NCI-H2196 treated with DMSO at 0.1 percent for 48 hours (cell line): Measurements from ENCODE around the gene SPACA6.
"Not testable (repeated sequence)": the region's sequence is repeated elsewhere in the genome, so short reads cannot be mapped to it uniquely, and the experiment has no call there.

Experiments
- DNase-seq: peaks from one replicate; lab custom pipeline; 2025; ENCODE audit not compliant: unreplicated experiment; lab: John Stamatoyannopoulos, UW

Gene SPACA6, protein sequence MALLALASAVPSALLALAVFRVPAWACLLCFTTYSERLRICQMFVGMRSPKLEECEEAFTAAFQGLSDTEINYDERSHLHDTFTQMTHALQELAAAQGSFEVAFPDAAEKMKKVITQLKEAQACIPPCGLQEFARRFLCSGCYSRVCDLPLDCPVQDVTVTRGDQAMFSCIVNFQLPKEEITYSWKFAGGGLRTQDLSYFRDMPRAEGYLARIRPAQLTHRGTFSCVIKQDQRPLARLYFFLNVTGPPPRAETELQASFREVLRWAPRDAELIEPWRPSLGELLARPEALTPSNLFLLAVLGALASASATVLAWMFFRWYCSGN

DNA sequence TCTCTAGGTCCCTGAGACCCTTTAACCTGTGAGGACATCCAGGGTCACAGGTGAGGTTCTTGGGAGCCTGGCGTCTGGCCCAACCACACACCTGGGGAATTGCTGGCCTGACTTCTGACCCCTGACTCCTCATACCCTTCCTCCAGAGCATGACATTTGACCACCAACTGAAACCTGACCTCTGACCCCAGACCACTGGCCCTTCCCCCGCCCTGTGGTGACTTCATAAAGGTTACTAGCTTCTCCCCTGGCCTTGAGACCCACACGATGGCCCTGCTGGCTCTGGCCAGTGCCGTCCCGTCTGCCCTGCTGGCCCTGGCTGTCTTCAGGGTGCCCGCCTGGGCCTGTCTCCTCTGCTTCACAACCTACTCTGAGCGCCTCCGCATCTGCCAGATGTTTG, at the start of gene SPACA6:
SPACA6 (plus strand) TSS at position 71 of the 400 bp plus-strand sequence; CDS start at position 268, 197 bp downstream.
- DNase-seq, result no peak

- DNase-seq, result no peak
These were observed 48.4 kb upstream of the SPACA6 start for GRCh38 chr19:51644636-51645271.

GRCh38 chr19:51646730-51647129, 46.4 kb upstream of the SPACA6 start, which contains the start of gene SIGLEC14:
TSS of gene SIGLEC14 (minus strand) at chr19:51646825. CDS start at chr19:51646759, 66 bp downstream.
- not testable (repeated sequence) for DNase-seq

DNA sequence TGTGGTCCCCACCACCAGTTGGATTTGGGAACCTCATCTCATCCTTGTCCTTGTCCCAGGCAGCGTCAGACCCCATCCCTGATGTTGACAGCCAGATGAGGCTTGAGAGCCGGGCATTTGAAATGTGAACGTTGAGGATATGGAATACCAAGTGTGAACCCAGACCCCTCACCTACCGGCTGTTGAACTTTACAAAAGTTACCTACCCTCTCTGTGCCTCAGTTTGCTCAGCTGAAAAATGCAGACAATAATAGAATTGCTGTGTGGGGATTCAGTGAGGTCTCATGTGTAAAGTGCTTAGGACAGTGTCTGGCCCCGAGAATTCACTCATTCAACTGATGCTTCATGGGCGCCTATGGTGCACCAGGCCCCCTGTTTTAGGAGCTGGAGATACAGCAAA, 45.8 kb upstream of the SPACA6 start:
- no peak for DNase-seq

- no peak for DNase-seq
These were observed 41.8 kb upstream of the SPACA6 start for GRCh38 chr19:51651216-51651846.

DNA sequence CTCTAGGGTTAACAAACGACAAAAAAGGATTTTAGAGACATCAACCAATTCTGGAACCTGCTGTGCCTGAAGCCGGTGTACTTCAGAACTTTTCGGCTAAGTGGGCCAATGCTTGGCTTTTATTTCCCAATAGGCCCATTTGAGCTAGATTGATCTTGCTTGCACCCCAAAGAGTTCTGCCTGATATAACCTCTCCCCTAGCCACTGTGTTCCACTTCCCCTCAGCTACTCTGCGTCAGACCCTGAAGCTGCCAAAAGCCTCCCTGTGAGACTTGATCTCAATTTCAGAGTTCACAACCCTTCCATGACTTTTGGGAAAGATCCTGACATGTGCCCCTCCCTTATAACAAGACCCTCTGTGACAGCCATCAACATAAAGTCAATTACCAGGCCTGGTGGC, 40.9 kb upstream of the SPACA6 start:
- DNase-seq, result no peak

- DNase-seq, result no peak
These were observed 40.0 kb upstream of the SPACA6 start for GRCh38 chr19:51653162-51653561.

DNA sequence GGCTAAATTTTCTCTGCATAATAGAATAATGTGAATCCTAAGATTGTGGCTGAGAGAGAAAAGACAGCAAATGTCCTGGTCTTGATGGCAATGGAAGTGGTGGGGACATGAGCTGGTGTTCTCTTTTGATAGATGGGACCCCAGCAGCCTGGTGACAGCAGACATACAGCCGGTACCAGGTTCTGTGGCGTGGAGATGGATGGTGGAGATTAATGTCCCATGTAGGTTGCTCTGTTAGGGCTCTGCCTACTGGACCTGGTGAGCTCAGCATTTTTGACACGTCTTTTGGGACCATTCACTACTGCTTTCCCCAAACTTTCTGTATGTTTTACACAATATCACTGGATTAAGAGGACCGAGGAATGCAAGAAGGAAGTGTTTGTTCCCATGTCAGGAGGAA, 38.3 kb upstream of the SPACA6 start:
- no peak for DNase-seq

- peak; percentile 22 for DNase-seq
These were observed 32.0 kb upstream of the SPACA6 start for GRCh38 chr19:51660975-51661600.

GRCh38 chr19:51663650-51664049, 29.5 kb upstream of the SPACA6 start:
- no peak for DNase-seq

DNA sequence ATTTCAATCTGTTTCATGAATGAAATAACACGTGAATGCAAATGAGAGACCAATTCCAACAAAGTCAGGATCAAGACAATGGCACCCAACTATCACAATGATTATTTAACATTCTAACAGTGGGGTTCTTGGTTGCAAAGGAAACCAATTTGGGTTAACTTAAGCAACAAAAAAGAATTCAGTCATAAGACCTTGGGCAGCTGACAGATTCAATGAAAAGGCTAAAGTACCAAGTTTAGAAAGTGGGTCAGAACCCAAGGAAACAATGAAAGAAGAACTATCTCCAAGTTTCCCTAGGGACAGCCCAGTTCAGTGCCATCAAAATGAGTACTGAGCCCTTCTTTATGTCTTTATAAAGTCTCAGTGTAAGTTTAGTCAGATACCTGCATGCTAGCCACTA, 29.0 kb upstream of the SPACA6 start:
- no peak for DNase-seq

DNA sequence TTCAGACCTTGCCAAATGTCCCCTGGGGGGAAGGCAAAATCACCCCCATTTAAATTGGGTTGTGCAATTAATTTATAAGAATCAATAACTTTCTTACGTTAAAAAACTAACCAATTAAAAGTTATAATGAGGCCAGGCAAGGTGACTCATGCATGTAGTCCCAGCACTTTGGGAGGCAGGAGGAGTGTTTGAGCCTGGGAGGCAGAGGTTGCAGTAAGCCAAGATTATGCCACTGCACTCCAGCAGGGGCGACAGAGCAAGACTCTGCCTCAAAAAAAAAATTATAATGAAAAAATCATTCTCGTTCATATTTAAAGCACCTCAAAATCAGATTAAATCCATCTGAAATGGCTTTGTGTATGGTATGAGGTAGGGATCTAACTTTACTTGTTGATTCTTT, 28.1 kb upstream of the SPACA6 start:
- no peak for DNase-seq

- no peak for DNase-seq
These were observed 24.9 kb upstream of the SPACA6 start for GRCh38 chr19:51668216-51668615.

DNA sequence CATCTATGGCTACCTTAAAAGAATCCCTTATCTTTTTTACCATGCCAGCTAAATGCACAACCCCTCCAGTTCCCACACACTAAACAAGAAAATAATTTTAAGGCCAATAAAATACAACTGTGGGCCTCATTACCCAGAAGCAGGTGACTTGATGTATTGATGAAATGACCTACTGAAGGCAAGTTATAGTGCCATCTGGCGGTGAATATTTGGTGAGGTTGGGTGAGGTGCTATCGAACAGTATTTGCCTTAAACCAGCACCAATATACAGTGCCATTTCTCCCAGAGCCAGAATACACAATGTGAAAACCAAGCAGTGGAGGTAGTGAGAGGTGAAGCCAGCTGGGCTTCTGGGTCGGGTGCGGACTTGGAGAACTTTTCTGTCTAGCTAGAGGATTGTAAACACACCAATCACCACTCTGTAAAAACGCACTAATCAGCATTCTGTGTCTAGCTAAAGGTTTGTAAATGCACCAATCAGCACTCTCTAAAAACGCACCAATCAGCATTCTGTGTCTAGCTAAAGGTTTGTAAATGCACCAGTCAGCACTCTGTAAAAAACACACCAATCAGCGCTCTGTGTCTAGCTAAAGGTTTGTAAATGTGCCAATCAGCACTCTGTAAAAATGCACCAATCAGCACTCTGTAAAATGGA, 17.1 kb upstream of the SPACA6 start:
- not testable (repeated sequence) for DNase-seq

DNA sequence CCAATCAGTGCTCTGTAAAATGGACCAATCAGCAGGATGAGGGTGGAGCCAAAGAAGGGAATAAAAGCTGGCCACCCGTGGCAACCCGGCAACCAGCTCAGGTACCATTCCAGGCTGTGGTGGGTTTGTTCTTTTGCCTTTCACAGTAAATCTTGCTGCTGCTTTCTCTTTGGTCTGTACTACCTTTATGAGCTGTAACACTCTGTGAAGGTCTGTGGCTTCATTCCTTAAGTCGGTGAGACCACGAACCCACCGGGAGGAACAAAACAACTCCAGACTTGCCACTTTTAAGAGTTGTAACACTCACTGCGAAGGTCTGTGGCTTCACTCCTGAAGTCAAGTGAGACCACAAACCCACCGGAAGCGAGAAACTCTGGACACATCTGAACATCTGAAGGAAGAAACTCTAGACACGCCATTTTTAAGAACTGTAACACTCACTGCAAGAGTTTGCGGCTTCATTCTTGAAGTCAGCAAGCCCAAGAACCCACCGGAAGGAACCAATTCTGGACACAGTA, 16.5 kb upstream of the SPACA6 start:
- DNase-seq, result no peak

DNA sequence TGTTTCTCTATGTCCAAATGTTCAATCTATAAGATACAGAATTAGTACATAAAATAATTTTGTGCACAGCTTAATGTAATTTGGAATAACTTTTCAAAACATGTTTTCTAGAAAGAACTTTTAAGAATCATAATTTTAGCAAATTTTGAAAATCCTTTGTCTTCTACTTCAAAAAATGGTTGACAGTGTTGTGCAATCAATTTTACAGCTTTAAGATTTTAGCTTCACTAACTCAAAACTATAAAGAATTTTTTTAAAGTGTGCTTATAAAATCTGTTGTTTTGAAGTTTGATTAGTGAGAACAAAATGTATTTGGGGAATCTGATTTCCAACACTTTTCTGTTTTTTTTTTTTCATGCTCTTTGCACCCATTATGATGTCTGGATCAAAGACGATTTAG, 12.7 kb upstream of the SPACA6 start:
- DNase-seq, result no peak

- DNase-seq, result no peak
These were observed 11.7 kb upstream of the SPACA6 start for GRCh38 chr19:51681286-51681941.

- no peak for DNase-seq
These were observed 7.0 kb upstream of the SPACA6 start for GRCh38 chr19:51686171-51686570.

- no peak for DNase-seq
These were observed 5.1 kb upstream of the SPACA6 start for GRCh38 chr19:51687791-51688670.
